IMR-90 (cell line): Measurements from ENCODE around the gene SLC66A3. TPM values are rescaled to one million over a fixed set of nuclear protein-coding genes. Genes with fewer than 3 reads are reported as not detected.

Experiments
- ATAC-seq: fragments of 200-7000 bp; cut with Tn5 transposase; 2 replicates; pipeline ENCODE4 v1.9.1; 2020; ENCODE audit warnings: low read depth, mild to moderate bottlenecking, moderate library complexity
- BruUV-seq: library from RNA; stranded (reverse); fragments of 400-500 nt; replicated peaks from 2 replicates; lab custom pipeline; 2021; lab: Mats Ljungman, UMichigan
- CTCF ChIA-PET: fragments of 300-600 bp; formaldehyde crosslinking; extraction: SDS; loops from one replicate; lab custom pipeline; 2021; ENCODE audit warnings: antibody characterized with exemption; lab: Yijun Ruan, JAX
- POLR2A ChIA-PET: fragments of 300-600 bp; sonication (Branson Sonifier 250); formaldehyde crosslinking; loops from one replicate; lab custom pipeline; 2022; ENCODE audit warnings: antibody characterized with exemption; ENCODE audit not compliant: unreplicated experiment; lab: Charles Lee
- DNase-seq: peaks from one replicate; pipeline ENCODE4 v3.0.0; 2013
- H2AFZ ChIP-seq: replicated peaks from 2 replicates; pipeline ENCODE3; 2013; ENCODE audit warnings: low read length, mild to moderate bottlenecking; ENCODE audit not compliant: poor library complexity
- H2AK5ac ChIP-seq: 2 replicates; pipeline ENCODE4 v1.6.1; 2013; ENCODE audit warnings: low read depth, low read length, inconsistent platforms
- H2AK9ac ChIP-seq: replicated peaks from 2 replicates; pipeline ENCODE3; 2013; ENCODE audit warnings: mild to moderate bottlenecking, low read depth, low read length, moderate library complexity; ENCODE audit not compliant: poor library complexity
- H2BK120ac ChIP-seq: 2 replicates; pipeline ENCODE4 v1.6.1; 2013; ENCODE audit warnings: low read depth, low read length, inconsistent platforms
- H2BK15ac ChIP-seq: 3 replicates; pipeline ENCODE4 v1.6.1; 2013; ENCODE audit warnings: low read depth, low read length, inconsistent platforms
- H2BK20ac ChIP-seq: 2 replicates; pipeline ENCODE4 v1.6.1; 2013; ENCODE audit warnings: low read depth, mild to moderate bottlenecking, inconsistent platforms, low read length, moderate library complexity
- H2BK5ac ChIP-seq: 2 replicates; pipeline ENCODE4 v1.6.1; 2013; ENCODE audit warnings: mild to moderate bottlenecking, low read depth, low read length, inconsistent platforms; ENCODE audit not compliant: poor library complexity, severe bottlenecking
- H3K14ac ChIP-seq: replicated peaks from 2 replicates; pipeline ENCODE4 v1.6.1; 2013; ENCODE audit warnings: low read depth, low read length, inconsistent platforms
- H3K18ac ChIP-seq: 2 replicates; pipeline ENCODE4 v1.6.1; 2013; ENCODE audit warnings: low read depth, low read length, control low read depth
- H3K23ac ChIP-seq: 2 replicates; pipeline ENCODE4 v1.6.1; 2013; ENCODE audit warnings: low read depth, low read length, inconsistent platforms
- H3K27ac ChIP-seq: 2 replicates; pipeline ENCODE4 v1.5.1; 2013; ENCODE audit warnings: mild to moderate bottlenecking, control low read depth, low read length; ENCODE audit not compliant: insufficient read depth
- H3K27me3 ChIP-seq: 2 replicates; pipeline ENCODE4 v1.6.1; 2013; ENCODE audit warnings: low read length; ENCODE audit not compliant: control insufficient read depth, insufficient read depth
- H3K36me3 ChIP-seq: 2 replicates; pipeline ENCODE4 v1.6.1; 2013; ENCODE audit warnings: low read length, mixed read lengths; ENCODE audit not compliant: control insufficient read depth, insufficient read depth
- H3K4ac ChIP-seq: 2 replicates; pipeline ENCODE4 v1.6.1; 2013; ENCODE audit warnings: low read depth, low read length, inconsistent platforms
- H3K4me1 ChIP-seq: 2 replicates; pipeline ENCODE4 v1.6.1; 2013; ENCODE audit warnings: low read length, mixed read lengths; ENCODE audit not compliant: control insufficient read depth, insufficient read depth
- H3K4me2 ChIP-seq: 2 replicates; pipeline ENCODE4 v1.6.1; 2013; ENCODE audit warnings: low read depth, mild to moderate bottlenecking, control low read depth, low read length, moderate library complexity
- H3K4me3 ChIP-seq: 2 replicates; pipeline ENCODE4 v1.5.1; 2013; ENCODE audit warnings: low read depth, mild to moderate bottlenecking, control low read depth, low read length, moderate library complexity; ENCODE audit not compliant: insufficient read depth
- H3K56ac ChIP-seq: 2 replicates; pipeline ENCODE4 v1.6.1; 2013; ENCODE audit warnings: low read length, inconsistent platforms; ENCODE audit not compliant: insufficient read depth; ENCODE audit errors: extremely low read depth
- H3K79me1 ChIP-seq, 2 experiments: 2 replicates each; pipeline ENCODE4 v1.6.1; 2013; ENCODE audit warnings: low read length in 2 of 2, inconsistent platforms in 1 of 2, low read depth in 1 of 2
- H3K9ac ChIP-seq: 2 replicates; pipeline ENCODE4 v1.6.1; 2013; ENCODE audit warnings: low read depth, low read length, control low read depth
- H3K9me1 ChIP-seq: 2 replicates; pipeline ENCODE4 v1.6.1; 2013; ENCODE audit warnings: low read length, inconsistent platforms; ENCODE audit not compliant: insufficient read depth
- H3K9me3 ChIP-seq: 2 replicates; pipeline ENCODE4 v1.6.1; 2013; ENCODE audit warnings: low read length; ENCODE audit not compliant: control insufficient read depth, insufficient read depth
- H4K20me1 ChIP-seq: 2 replicates; pipeline ENCODE4 v1.6.1; 2013; ENCODE audit warnings: low read length, inconsistent platforms; ENCODE audit not compliant: insufficient read depth
- H4K5ac ChIP-seq: 2 replicates; pipeline ENCODE4 v1.6.1; 2013; ENCODE audit warnings: mild to moderate bottlenecking, low read depth, low read length, control low read depth
- H4K8ac ChIP-seq, 2 experiments: 2 replicates each; pipeline ENCODE4 v1.6.1; 2013; ENCODE audit warnings: low read depth in 2 of 2, low read length in 2 of 2, control low read depth in 1 of 2, inconsistent platforms in 1 of 2
- H4K91ac ChIP-seq: 2 replicates; pipeline ENCODE4 v1.6.1; 2013; ENCODE audit warnings: low read depth, low read length, inconsistent platforms; ENCODE audit not compliant: insufficient read depth
- BHLHE40 ChIP-seq: fragments of 150-350 bp; IDR thresholded peaks from 2 replicates; pipeline ENCODE4 v1.6.1; 2016; ENCODE audit warnings: mild to moderate bottlenecking, low read depth, low read length
- CEBPB ChIP-seq: IDR thresholded peaks from 2 replicates; pipeline ENCODE4 v1.6.1; 2012; ENCODE audit warnings: low read depth, low read length, improper control_type of control experiment
- FOS ChIP-seq: fragments of 150-350 bp; IDR thresholded peaks from 2 replicates; pipeline ENCODE4 v1.6.1; 2016; ENCODE audit warnings: low read depth, low read length
- MAZ ChIP-seq: IDR thresholded peaks from 2 replicates; pipeline ENCODE4 v1.6.1; 2012; ENCODE audit warnings: low read depth, mild to moderate bottlenecking, low read length, improper control_type of control experiment, moderate library complexity, borderline replicate concordance
- MXI1 ChIP-seq: IDR thresholded peaks from 2 replicates; pipeline ENCODE4 v1.6.1; 2012; ENCODE audit warnings: low read depth, mild to moderate bottlenecking, low read length, moderate library complexity, borderline replicate concordance
- NFE2L2 ChIP-seq: fragments of 150-350 bp; IDR thresholded peaks from 2 replicates; pipeline ENCODE4 v1.6.1; 2016; ENCODE audit warnings: low read depth, mild to moderate bottlenecking, low read length
- RAD21 ChIP-seq: IDR thresholded peaks from 2 replicates; pipeline ENCODE4 v1.6.1; 2012; ENCODE audit warnings: low read length, improper control_type of control experiment
- RCOR1 ChIP-seq: IDR thresholded peaks from 2 replicates; pipeline ENCODE4 v1.6.1; 2012; ENCODE audit warnings: mild to moderate bottlenecking, low read length, improper control_type of control experiment; ENCODE audit not compliant: insufficient replicate concordance
- RFX5 ChIP-seq: IDR thresholded peaks from 2 replicates; pipeline ENCODE4 v1.8.0; 2012; ENCODE audit warnings: low read depth, mild to moderate bottlenecking, low read length, moderate library complexity
- SMC3 ChIP-seq: fragments of 150-350 bp; IDR thresholded peaks from 2 replicates; pipeline ENCODE4 v1.6.1; 2016; ENCODE audit warnings: low read depth, mild to moderate bottlenecking, antibody characterized with exemption, low read length, moderate library complexity
- WGBS, 2 experiments: methylation state at CpG; one replicate each; pipeline versions ENCODE4 v1.1.5 to v1.1.7; 2013; ENCODE audit warnings: missing lambda C conversion rate in 2 of 2; ENCODE audit not compliant: insufficient read length in 1 of 2; ENCODE audit errors: extremely low coverage in 2 of 2; 5-methylcytosine and 5-hydroxymethylcytosine counted together
- dilution Hi-C: fragments of 300-500 bp; cut with HindIII; formaldehyde crosslinking; loops from one replicate; pipeline ENCODE4 v1.14.3; 2018; ENCODE audit warnings: low sequenced_read_pairs; ENCODE audit not compliant: unreplicated experiment
- in situ Hi-C: fragments of 300-500 bp; cut with MboI; formaldehyde crosslinking; loops from 3 replicates; pipeline ENCODE4 v1.14.3; 2019; ENCODE audit warnings: low sequenced_read_pairs, inconsistent platforms, mixed read lengths
- intact Hi-C: fragments of 100-400 bp; cut with micrococcal nuclease; formaldehyde crosslinking; loops from 2 replicates; pipeline ENCODE4 v1.10.0; 2022
- polyA plus RNA-seq, 3 experiments: library from polyadenylated mRNA; depleted of rRNA; stranded (reverse); fragments of >200 nt; gene quantifications; 2 replicates each; pipeline ENCODE4 v1.2.3, GENCODE V29; 2012; ENCODE audit warnings: low replicate concordance in 1 of 3
- total RNA-seq: library from RNA; depleted of rRNA; stranded (reverse); fragments of >200 nt; gene quantifications from 2 replicates; pipeline ENCODE4 v1.2.3, GENCODE V29; 2012
- TF ChIP-seq, protein P1 (sequence below): conservative IDR thresholded peaks from 2 replicates; pipeline ENCODE4 v1.5.1; 2012; ENCODE audit warnings: mild to moderate bottlenecking, low read depth, low read length, improper control_type of control experiment
- TF ChIP-seq, protein P2 (sequence below): fragments of 150-350 bp; IDR thresholded peaks from 2 replicates; pipeline ENCODE4 v1.6.1; 2017; ENCODE audit warnings: mild to moderate bottlenecking, antibody characterized with exemption, low read length, low read depth

SLC66A3 gene
- total and polyA plus RNA-seq, 2 of the 4 experiments (the other 2 are of a cell fraction), result 18.1 to 25.2 TPM

DNA sequence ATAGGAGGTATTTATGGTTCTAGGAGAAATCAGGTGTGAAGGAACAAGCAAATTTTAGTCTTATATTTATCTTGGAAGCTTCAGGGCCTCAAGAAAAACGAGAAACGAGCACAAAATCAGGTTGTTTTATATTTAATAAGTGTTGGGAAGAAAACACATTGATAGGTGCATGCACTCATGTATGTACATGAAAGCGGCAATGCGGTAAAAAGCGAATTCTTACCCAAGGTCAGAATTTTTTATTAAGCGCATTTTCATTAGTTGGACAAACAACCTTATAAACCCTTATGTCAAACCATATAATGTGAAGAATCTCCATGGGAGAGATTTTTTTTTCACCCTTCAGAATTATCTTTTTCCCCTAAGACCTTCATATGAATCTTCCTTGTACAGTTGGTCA lies 25.4 kb downstream of the SLC66A3 start:
- no TSS peak for BruUV-seq
- H3K4ac ChIP-seq, result no peak overlapping the region
- H4K20me1 ChIP-seq, result peaks cover 3% of the 10 kb centered on the region; the same call in 1 of the 2 replicates
- no peak overlapping the region for H3K23ac ChIP-seq
- H2BK5ac ChIP-seq, result no peak overlapping the region
- no peak overlapping the region for H2AK5ac ChIP-seq
- H3K9ac ChIP-seq, result no peak overlapping the region
- no peak overlapping the region for H4K5ac ChIP-seq
- peaks cover 8% of the 10 kb centered on the region for H3K36me3 ChIP-seq
- no peak overlapping the region for H3K27ac ChIP-seq
- no peak overlapping the region for H3K18ac ChIP-seq
- TF ChIP-seq, protein P1, sequence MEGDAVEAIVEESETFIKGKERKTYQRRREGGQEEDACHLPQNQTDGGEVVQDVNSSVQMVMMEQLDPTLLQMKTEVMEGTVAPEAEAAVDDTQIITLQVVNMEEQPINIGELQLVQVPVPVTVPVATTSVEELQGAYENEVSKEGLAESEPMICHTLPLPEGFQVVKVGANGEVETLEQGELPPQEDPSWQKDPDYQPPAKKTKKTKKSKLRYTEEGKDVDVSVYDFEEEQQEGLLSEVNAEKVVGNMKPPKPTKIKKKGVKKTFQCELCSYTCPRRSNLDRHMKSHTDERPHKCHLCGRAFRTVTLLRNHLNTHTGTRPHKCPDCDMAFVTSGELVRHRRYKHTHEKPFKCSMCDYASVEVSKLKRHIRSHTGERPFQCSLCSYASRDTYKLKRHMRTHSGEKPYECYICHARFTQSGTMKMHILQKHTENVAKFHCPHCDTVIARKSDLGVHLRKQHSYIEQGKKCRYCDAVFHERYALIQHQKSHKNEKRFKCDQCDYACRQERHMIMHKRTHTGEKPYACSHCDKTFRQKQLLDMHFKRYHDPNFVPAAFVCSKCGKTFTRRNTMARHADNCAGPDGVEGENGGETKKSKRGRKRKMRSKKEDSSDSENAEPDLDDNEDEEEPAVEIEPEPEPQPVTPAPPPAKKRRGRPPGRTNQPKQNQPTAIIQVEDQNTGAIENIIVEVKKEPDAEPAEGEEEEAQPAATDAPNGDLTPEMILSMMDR, result no peak
- TF ChIP-seq RFX5 (no peak), RAD21 (no peak), FOS (no peak), NFE2L2 (no peak), SMC3 (no peak), BHLHE40 (no peak), CEBPB (no peak), RCOR1 (no peak), MAZ (no peak), MXI1 (no peak)
- TF ChIP-seq, protein P2, sequence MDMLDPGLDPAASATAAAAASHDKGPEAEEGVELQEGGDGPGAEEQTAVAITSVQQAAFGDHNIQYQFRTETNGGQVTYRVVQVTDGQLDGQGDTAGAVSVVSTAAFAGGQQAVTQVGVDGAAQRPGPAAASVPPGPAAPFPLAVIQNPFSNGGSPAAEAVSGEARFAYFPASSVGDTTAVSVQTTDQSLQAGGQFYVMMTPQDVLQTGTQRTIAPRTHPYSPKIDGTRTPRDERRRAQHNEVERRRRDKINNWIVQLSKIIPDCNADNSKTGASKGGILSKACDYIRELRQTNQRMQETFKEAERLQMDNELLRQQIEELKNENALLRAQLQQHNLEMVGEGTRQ, result no peak
- H3K9me1 ChIP-seq, result no peaks in the 10 kb centered on the region; the same call in 1 of the 2 replicates
- H4K8ac ChIP-seq, result no peak overlapping the region
- 75% methylated on average over 2 of the region's 6 CpGs; no CpG with 5 or more reads in 1 of the 2 experiments for WGBS, 2 experiments
- no peaks in the 10 kb centered on the region for H3K9me3 ChIP-seq
- dilution Hi-C loops, result no loop called here
- ChIA-PET CTCF (no interaction called here), POLR2A (no interaction called here)
- no peak overlapping the region for H3K4me3 ChIP-seq
- no peak overlapping the region for H2AFZ ChIP-seq
- H2AK9ac ChIP-seq, result no peak overlapping the region
- no peak for DNase-seq
- no peak overlapping the region for H3K4me2 ChIP-seq
- no peaks in the 10 kb centered on the region for H3K27me3 ChIP-seq
- peaks cover 3% of the 10 kb centered on the region; the same call in 1 of the 2 replicates for H3K4me1 ChIP-seq
- H2BK15ac ChIP-seq, result no peak overlapping the region
- intact Hi-C loops, result no loop called here
- in situ Hi-C loops, result no loop called here
- H2BK20ac ChIP-seq, result no peak overlapping the region
- no peak overlapping the region for H3K14ac ChIP-seq
- peaks cover 2 to 6% of the 10 kb centered on the region in 2 experiments; a peak in 2 of 4 replicates for H3K79me1 ChIP-seq
- H4K91ac ChIP-seq, result no peak overlapping the region
- ATAC-seq, result no peak
- no peak overlapping the region for H3K56ac ChIP-seq
- H2BK120ac ChIP-seq, result no peak overlapping the region
